HG03095 (cell line): ENCODE results near the gene RAPGEF3.

Experiments
- ATAC-seq: cut with Tn5 transposase; IDR thresholded peaks from one replicate; pipeline ENCODE4 v1.9.1; 2021; ENCODE audit warnings: moderate library complexity; ENCODE audit not compliant: unreplicated experiment

Gene RAPGEF3

DNA sequence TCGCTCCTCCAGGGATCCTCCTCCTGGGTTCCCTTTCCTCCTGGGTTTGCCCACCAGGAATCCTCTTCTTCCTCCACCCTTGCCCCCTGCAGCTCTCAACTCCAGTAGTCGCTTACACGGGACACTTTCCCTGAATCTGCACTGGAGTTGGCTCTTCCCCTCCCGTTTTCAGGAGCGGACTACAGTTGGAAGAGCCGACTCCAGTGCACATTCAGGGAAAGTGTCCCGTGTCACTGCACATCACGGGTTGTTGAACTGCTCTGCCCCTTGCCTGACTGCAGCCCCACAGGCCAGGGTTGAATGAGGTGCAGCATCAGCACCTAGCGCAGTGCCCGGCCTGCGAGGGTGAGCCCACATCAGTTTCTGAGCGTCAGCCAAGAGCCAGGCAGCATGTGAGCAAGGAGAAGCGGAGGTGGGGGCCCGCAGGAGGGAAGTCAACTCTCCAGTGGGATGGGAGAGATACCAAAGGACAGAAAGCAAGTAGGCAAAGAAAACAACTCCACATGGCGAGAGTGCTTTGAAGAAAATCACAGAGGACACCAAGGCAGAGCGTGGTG lies 13.1 kb downstream of the RAPGEF3 start:
- no peak for ATAC-seq

DNA sequence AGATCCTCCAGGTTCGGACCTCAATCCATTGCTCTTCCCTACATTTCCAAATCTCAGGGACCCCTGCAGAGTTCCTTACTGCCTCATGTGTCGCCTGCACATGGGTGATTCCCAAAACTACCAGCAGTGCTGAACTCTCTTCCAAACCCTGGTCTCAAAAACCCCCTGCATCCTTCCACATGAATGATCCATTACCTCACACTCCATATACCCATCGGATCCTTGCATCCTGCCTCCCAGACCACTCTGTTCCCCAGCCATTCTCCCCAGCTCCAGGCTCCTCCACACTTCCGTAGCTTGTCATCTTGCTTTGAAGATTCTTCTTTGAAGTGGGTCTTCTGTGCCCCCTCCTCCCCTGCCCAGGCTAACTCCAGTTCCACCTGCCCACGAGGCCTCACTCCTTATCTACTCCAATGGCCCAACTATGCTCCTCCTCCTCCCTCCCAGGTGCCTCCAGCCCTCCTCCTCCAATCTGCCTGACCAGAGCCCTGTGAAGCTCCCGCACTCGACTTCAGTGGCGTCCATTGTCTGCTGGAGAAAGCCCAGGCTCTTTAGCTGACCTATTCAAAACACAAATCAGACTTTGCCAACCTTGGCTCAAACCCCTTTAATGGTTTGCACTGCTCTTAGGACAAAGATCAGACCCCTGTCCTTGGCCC lies 13.8 kb downstream of the RAPGEF3 start:
- no peak for ATAC-seq

DNA sequence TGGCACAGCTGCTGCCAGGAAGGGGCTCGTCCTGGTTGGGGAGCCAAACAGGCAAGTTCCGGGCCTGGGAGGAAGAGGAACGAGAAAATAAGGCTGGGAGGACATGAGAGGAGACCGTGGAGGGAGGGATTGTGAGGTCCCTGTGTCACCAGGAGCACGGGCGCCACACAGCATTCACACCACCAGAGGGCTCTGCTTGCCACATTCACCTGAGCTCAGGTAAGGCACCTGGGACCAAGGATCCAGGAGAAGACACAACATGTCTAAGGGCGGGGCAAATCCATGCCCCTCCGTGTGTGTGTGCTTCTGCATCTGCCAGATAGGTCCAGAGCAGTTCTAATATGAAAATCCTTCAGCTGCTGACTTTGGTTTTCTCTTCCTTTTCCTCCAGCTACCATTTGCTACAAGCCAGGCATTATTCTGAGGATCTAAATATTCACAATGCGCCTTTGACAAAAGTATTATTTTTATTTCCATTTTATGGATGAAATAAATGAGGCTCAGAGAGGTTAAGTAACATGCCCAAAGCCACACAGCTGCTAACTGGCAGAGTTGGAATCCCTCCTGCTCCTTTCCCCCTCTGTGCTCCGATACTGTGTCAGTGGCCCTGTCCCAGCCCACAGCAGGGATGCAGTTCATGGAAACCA lies 14.6 kb downstream of the RAPGEF3 start:
- no peak for ATAC-seq

DNA sequence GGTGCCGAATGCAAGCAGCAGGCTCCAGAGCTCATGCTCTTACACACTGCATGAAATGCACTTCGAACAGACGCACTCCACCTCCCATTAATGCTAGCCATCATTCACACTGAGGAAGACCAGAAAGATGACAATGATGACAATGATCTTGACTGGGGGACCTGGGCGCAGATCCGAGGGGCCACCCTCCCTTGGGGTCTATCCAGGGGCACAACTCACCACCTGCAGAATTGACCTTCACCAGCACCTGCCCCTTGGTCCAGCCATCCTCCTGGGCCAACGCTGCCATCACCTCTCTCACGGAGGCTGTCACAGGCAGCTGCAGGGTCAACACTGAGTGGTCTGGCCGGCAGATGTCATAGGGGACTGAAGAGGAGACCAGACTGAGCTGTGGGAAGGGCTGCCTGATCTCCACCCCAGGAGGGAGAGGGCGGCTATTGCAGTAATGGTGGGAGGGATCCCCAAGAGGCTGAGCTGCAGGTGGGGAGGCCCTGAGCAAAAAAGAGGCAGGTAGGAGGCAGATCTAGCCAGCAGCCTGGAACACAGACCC lies 15.3 kb downstream of the RAPGEF3 start:
- no peak for ATAC-seq

DNA sequence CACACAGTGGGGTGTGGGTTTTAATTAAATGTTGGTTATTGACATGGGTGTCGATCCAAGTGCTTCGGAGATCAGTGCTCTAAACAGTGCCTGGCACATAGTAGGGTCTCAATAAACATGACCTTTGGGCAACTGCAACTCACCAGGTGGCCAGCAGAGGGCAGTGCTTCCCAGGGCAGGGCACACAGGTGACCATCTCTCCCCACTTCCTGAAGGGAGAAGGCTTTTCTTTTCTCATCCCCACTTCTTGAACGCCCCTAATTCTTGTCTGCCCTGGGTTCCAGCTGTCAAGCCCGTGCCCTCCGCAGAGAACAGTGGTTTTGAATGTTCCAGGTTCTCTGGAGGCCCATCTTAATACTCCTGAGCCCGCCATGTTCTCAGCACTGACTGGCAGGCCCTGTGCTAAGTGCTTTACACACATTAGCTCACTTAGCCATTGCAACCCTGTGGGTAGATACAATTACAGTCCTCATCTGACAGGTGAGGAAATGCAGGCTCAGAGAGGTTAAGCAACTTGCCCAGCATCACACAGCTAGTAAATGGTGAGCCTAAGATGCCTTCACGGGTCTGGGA lies 16.3 kb downstream of the RAPGEF3 start:
- no peak for ATAC-seq

DNA sequence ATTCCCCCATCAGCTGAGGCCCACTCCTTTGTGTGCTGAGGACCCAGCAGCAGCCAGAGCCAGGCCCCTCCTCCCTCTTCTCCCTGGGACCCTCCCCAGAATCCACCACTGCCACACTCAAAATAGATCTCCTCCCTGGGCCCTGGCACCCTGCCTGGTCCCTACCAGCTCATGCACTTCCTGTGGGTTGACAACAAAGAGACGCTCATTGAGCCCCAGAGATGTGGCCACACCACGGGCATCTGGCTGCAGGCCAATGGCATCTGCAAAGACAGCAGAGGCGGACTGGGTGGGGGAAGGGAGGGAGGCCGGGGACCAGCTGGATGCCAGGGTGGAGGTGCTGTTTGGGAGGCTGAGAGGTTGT lies 17.4 kb downstream of the RAPGEF3 start:
- ATAC-seq, result no peak

DNA sequence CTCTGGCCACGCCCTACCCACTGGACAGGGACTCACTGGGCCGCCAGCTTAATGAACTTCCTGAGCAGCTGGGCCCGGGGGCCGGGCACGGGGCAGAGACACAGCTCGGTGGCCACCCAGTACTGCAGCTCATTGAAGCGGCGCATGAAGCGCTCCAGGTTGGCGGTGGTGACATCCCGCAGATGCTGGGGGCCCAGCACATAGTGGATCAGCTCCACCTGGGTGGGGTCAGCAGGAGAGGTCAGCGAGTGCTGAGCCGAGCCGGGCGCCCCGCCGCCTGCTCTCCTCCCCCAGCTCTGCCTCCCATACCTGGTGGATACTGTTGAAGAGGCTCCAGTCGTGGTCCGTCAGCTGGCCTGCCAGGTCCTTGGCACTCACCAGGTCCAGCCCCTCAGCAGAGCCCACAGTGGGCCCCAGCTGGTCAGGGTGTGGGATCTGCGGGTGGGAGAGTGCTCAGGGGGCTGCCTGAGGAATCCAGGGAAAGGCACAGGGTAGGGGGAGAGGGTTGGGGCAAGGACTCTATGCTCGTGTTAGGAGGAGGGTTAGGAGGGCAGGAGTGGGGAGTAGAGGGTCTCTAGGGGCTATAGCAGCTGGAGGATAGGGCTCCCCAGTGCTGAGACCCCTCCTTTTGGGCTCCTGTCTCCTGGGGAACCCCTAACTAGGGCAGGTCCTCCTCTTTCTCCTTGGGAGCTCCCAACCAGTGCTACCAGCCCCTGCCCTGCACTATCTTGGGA lies 17.9 kb downstream of the RAPGEF3 start:
- ATAC-seq, result peak; percentile 33

DNA sequence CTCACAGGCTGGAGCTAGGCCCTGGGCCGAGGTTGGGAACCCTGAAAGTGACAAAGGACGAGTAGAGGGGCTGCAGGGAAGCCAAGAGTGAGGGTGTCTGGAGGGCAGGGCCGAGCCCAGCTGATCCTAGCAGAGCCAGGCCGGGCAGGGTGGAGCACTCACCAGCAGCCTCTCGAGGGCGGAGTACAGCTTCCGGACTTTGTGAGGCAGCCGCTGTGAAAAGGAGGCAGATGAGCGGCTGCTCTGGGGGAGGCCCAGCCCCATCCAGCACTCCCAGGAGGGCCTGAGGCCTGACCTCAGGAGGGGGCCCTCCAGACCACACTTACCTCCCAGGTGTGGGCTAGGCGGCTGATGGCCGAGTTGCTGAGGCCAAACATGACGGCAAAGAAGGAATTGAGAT lies 18.7 kb downstream of the RAPGEF3 start:
- peak; percentile 78 for ATAC-seq

DNA sequence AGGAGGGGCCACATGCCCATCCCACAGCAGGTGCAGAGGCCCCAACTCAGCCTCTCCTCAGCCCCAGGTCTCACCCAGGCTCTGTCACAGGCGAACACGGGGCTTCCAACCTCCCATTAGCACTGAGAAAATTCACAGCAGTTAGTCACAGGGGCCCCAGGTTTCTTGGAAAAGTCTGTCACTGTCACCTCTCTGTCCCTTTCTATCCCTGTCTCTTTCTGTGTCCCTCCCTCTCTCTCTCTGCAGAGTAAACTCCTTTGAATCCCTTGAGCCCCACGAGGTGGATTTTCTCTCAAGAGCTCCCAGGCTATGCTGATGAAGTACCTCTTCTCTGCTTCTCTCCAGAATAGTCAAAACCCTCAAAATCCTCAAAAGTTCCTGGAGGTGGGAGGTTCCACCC lies 19.4 kb downstream of the RAPGEF3 start:
- no peak for ATAC-seq

DNA sequence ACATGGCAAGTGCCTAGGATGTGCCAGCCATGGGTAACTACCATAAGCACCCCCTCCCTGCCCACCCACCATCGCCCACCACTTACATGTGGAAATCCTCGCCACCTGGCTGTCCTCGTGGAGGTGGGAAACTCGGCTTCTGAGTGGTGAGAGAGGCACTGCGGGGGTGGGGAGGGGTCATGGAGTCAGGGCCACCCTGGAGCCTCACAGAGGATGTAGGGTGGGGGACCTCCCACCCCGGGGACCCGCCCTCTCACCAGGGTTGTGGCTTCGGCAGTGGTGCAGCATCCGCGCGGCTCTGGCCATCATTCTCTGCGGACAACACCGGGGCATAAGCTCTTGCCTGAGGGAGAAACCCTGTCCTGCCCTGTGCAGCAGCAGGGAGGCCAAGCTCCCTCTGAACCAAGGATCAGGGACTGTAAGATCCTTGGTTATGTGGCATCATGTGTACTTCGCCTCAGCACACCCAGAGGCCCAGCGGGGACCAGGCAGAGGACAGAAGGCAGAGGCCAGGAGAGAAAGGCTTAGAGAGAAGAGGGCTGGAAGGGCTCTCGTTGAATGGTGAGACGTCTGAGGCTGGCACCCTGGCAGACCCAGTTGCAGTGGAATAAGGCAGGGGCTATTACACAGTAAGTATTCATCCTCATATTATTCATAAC lies 20.6 kb downstream of the RAPGEF3 start:
- ATAC-seq, result no peak

DNA sequence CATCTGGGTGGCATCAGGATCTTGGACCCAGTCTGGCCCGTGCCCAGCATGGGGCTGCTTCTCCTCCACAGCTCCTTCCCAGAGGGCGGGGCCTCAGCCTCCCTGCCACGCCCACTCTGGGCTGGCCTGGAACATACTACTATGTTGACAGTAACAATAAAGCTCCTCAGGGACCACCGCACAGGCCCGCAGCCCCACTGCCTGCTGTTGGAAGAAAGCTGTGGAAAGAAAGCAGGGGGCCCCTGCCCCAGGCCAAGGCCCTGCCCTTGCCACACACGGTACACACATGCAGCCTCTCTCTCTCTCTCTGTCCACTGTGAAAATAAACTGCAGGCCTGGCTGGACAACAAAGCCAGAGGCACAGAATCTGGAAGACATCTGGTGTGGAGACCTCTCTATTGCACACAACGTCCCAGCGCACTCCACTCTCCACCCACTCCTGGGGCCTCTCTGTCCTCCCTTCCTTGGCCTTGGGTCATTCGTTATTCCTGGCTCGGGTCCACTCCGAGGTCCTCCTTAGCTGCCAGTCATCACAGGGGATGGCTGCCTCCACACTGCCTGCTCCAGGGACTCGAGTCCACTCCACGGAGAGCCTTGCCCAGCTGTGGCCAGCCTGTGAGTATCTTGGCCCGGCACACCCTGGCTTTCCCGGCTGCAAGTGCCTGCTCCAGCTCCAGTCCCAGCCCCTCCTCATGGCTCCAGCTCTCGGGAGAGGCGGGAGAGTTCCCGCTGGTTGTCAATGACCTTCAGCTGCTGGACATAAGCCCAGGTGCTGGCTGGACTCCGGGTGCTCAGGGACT lies 21.6 kb downstream of the RAPGEF3 start:
- ATAC-seq, result no peak

DNA sequence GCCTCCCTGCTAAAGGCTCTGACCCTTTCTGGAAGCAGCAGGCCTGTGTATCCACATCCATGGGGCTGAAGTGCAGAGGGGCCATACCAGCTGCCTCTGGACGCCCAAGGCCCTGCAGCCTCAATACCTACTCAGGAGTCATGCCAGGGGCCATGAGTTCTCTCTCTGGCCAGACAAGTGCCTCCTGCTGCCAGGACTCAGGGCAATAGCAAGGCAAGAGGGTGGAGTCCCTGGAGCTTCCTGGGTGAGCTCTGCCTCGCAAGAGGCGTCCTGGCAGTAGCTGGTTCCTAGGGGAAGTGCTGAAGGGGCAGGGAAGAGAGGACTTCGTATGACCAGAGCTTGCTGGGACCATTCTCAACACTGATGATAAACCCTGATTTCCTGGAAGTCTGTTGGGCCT lies 22.5 kb downstream of the RAPGEF3 start:
- ATAC-seq, result no peak

DNA sequence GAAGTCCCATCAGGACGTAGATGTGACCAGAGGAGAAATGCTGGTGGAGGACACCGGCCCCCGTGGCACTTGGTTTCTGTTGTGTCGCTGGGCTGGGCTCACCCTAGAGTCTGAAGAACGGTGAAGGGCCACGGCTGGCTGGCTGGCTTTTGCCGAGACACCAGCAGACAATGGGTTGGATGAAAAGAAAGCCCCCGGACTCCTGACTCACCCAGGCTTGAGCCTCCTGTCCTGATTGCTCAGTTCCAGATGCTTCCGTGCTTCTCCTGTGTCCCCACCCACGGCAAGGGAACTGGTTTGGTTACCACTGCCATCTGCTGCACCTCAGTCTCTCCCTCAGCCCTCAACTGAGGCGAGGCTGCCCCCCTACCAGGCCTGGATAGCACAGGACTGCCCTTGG lies 23.0 kb downstream of the RAPGEF3 start:
- no peak for ATAC-seq

DNA sequence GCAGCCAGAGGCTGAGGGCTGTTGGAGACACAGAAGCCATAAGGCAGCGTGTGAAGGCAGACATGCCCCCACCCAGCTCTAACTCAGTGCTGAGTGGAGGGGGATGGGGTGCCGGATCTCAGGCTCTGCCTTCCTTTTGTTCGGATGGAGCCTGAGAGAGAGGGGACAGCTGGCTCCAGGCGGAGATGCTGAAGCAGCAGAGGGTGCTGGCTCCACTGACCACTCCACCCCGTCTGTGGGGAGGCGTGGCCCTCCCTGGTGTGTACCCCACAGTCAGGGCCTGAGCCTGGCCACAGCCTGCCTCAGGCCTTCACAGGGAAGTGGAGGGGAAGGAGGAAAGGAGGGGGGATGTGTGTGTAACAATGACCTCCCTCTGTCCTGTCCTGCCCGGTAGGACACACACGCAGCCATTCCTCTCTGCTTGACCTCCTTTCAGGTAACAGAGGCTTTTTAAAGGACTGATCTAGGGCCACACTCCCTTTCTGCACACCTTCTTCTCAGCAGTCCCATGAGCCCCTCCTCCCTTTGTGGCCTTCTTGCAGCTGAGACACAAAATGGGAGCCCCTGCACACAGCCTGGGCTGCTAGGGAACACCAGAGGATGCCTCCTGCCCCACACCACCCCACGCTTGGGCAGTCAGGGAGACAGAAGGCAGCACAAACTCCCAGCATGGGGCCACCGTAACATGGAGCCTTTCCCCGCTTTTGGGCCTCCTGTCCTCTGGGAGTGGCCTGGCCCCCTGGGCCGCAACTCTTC lies 23.8 kb downstream of the RAPGEF3 start:
- no peak for ATAC-seq

DNA sequence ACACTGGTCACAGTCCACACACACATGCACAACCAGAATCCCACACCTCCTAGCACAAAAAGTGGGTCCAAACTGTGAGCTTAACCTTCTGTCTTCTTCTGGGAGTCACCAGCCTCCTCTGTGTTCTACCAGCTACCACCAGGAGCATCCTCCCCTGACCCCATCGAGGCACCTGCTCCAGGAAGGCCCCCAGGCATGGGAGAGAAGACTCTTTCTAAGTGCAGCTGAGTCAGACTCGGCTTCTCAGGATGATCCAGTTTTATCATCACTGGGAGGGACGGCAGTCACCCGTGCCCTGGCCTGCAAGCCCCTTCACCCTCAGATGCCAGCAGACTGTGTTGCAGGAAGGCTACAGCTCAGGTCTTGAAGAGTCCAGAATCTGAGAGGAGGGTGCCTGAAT lies 25.5 kb downstream of the RAPGEF3 start:
- ATAC-seq, result no peak

DNA sequence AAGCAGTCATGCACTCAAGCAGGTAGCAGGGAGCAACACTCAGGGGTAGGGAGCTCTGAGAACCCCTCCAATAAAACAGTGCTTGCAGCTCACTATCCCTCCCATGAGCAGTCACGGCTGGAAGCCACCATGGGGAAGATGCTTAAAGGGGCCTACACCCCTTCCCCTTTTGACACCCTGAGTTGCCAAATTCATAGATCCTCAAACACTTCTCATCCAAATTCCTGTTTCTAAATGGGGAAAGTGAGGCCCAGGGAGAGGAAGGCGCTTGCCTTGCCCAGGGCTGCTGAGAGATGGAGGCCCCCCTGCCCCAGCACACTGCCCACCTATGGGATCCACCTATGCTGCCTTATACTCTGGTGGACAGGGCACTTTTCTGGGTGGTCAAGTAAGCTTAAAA lies 26.2 kb downstream of the RAPGEF3 start:
- ATAC-seq, result no peak

DNA sequence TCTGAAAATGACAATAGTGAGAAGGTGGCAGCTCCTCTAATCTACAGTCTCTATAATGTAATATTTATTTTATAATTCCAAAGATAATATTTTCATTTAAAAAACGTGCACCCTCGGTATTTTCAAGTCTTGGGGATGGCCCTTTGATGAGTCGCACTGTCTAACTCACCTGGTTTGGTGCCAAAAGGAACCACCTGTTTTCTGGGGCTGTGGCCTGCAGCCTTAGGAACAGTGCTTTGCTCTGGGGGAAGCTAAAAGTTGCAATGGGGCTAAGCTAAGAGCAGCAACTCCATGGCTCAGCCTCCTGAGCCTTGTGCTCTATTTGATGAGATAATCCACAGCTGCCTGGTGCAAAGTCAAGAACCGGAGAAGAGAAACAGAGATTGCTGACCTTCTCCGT lies 27.0 kb downstream of the RAPGEF3 start:
- no peak for ATAC-seq

DNA sequence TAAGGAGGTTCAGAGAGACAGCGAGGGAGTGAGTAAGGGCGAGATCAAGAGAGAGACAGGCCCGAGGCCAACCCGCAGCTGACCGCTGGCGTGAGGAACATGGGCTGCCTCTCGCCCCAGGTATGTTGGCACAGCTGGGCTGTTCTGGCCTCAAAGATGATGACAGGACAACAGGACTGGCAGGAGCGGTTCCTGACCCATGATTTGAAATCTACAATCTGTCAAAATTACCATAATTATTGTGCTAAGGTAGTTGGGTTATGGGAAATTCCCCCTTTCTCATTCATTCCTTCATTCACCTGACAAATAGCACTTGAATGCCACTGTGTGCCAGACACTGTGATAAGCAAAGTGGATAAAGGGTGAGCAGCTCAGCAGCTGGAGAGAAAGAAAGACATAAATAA lies 28.3 kb downstream of the RAPGEF3 start:
- no peak for ATAC-seq

DNA sequence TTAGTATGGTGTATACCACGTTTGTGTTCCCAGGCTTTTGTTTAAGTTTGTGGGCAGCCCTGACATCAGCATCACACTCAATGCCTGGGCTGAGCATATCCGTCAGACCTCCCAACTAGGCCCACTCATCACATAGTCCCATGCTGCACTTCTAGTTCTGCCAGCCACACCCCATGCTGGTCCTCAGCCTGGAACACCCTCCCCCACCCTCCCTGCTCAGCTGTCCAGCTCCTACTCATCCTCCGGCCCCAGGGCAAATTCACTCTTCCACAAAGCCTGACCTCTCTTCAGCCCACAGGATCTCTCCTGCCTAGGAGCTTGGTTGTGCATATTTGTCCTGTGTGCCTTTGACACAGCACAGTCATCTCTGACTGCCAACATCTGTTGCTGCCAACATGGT lies 29.4 kb downstream of the RAPGEF3 start:
- no peak for ATAC-seq
